ENCODE measurements around the gene RPL13.
A peak's percentile ranks its signal among the peaks of the same experiment; 100 is the strongest.

The RPL13 gene

GRCh38 chr16:89545044-89545830 is 15.2 kb upstream of the RPL13 start:
- no peak for DNase-seq (ENCODE audit: low read depth)

- DNase-seq (ENCODE audit: low read depth), result no peak
Observed at GRCh38 chr16:89545831-89546574, 14.5 kb upstream of the RPL13 start.

- no peak for DNase-seq (ENCODE audit: low read depth)
Observed at GRCh38 chr16:89546781-89547180, 13.7 kb upstream of the RPL13 start.

GRCh38 chr16:89547291-89547690 is 13.2 kb upstream of the RPL13 start:
- no peak for DNase-seq (ENCODE audit: low read depth)

- DNase-seq (ENCODE audit: low read depth), result no peak
Observed at GRCh38 chr16:89547860-89548259, 12.6 kb upstream of the RPL13 start.

- DNase-seq (ENCODE audit: low read depth), result no peak
Observed at GRCh38 chr16:89548344-89549006, 12.0 kb upstream of the RPL13 start.

GRCh38 chr16:89549007-89549700 is 11.3 kb upstream of the RPL13 start:
- no peak for DNase-seq (ENCODE audit: low read depth)

GRCh38 chr16:89550421-89551007 is 10.0 kb upstream of the RPL13 start:
- no peak for DNase-seq (ENCODE audit: low read depth)

GRCh38 chr16:89552329-89552728 is 8.2 kb upstream of the RPL13 start:
- DNase-seq (ENCODE audit: low read depth), result no peak

- no peak for DNase-seq (ENCODE audit: low read depth)
Observed at GRCh38 chr16:89552913-89553312, 7.6 kb upstream of the RPL13 start.

- DNase-seq (ENCODE audit: low read depth), result no peak
Observed at GRCh38 chr16:89553733-89554132, 6.7 kb upstream of the RPL13 start.

GRCh38 chr16:89554343-89554742 is 6.1 kb upstream of the RPL13 start:
- DNase-seq (ENCODE audit: low read depth), result no peak

- no peak for DNase-seq (ENCODE audit: low read depth)
Observed at GRCh38 chr16:89555265-89555664, 5.2 kb upstream of the RPL13 start.

GRCh38 chr16:89555780-89556179 is 4.7 kb upstream of the RPL13 start:
- DNase-seq (ENCODE audit: low read depth), result no peak

- DNase-seq (ENCODE audit: low read depth), result peak; percentile 53
Observed at GRCh38 chr16:89556750-89557689, 3.5 kb upstream of the RPL13 start.

GRCh38 chr16:89557690-89558490 is 2.6 kb upstream of the RPL13 start:
- DNase-seq (ENCODE audit: low read depth), result no peak

GRCh38 chr16:89561142-89561883 is 831 bp downstream of the RPL13 start:
- no peak for DNase-seq (ENCODE audit: low read depth)

GRCh38 chr16:89561884-89562599 is 1.6 kb downstream of the RPL13 start:
- DNase-seq (ENCODE audit: low read depth), result no peak

- no peak for DNase-seq (ENCODE audit: low read depth)
Observed at GRCh38 chr16:89562939-89563338, 2.5 kb downstream of the RPL13 start.

All from fibroblast of the conjunctiva (primary cell).